Measurements from ENCODE around the gene TMEM123. TPM values are rescaled to one million over a fixed set of nuclear protein-coding genes. Genes with fewer than 3 reads are reported as not detected.

The TMEM123 gene
- total and polyA plus RNA-seq, 2 donors (not counting 1 experiment from before 2014, with no cell fraction given), result 36.7 to 422 TPM

DNA sequence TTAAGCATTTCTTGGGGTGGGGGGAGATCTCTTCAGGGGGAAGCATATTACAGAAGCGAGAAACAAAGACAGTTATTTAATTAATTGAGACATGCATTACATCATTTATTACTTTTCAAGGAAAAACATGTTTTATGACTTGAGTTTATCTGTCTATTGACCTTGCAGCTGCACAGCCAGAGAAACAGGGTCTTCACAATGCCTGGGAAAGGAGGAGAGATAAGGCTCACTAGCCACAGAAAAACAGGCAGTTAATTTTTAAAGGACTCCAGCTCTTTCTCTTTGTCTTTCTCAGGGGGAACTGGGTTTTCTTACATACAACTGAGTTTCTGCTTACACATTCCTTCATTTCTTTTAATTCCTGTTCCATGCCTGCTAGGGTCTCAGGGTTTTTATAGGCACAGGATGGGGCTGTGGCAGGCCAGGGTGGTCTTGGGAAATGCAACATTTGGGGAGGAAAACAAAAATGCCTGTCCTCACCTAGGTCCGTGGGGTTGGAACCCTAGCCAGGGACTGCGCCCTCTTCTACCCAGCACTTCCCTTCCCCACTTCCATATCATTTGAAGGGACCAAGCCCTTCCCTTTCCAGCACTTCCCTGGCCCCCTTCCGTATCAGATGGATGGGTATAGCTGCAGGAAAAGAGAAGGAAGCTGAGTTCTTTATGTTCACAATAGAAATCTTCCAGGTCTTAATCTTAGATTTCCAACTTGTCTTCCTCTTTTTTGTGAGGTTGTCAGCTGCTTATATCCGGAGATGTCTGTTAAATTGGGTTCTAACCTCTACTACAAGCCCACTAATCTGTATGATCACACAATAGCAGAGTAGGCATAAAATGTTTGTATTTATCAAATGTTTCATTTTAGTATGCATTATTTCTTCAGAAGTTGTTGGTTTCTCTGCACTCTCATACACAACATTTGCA lies 67.2 kb downstream of the TMEM123 start:
- DNase-seq (no peak), ATAC-seq (ENCODE audit: low read depth) (no peak)
- Histone ChIP-seq H4K20me1 (ENCODE audit: control insufficient read depth, insufficient read depth, low read length, poor library complexity, severe bottlenecking) (no peaks in the 10 kb centered on the region), H3K27ac (ENCODE audit: low read length in 2 of 2) (no peak overlapping the region), H3K4me3 (ENCODE audit: control extremely low read depth in 1 of 5, extremely low read depth in 1 of 5, insufficient read depth in 1 of 5, low read depth in 2 of 5, low read length in 4 of 5) (no peak overlapping the region), H2AFZ (ENCODE audit: insufficient read depth, low read depth, low read length, poor library complexity, severe bottlenecking) (no peak overlapping the region), H3K4me1 (ENCODE audit: control insufficient read depth in 2 of 2, insufficient read depth in 2 of 2, low read length in 2 of 2) (no peaks in the 10 kb centered on the region), H3K79me2 (ENCODE audit: control insufficient read depth, insufficient read depth, low read length) (no peaks in the 10 kb centered on the region), H3K9ac (ENCODE audit: low read length) (no peak overlapping the region), H3K4me2 (replicated peaks; ENCODE audit: low read depth, low read length, poor library complexity, severe bottlenecking) (no peak overlapping the region), H3K9me3 (ENCODE audit: control extremely low read depth in 1 of 3, control insufficient read depth in 2 of 3, insufficient read depth in 1 of 3, low read length in 2 of 3) (no peaks in the 10 kb centered on the region), H3K36me3 (replicated peaks in 1 of 2; ENCODE audit: control extremely low read depth in 1 of 2, control insufficient read depth in 1 of 2, extremely low read depth in 1 of 2, insufficient read depth in 2 of 2, low read length in 1 of 2) (peaks cover 5 to 8% of the 10 kb centered on the region in 2 experiments), H3K27me3 (replicated peaks in 1 of 4; ENCODE audit: control extremely low read depth in 1 of 4, control insufficient read depth in 3 of 4, insufficient read depth in 4 of 4, low read length in 3 of 4) (no peaks in the 10 kb centered on the region)
- TF ChIP-seq, protein P1, sequence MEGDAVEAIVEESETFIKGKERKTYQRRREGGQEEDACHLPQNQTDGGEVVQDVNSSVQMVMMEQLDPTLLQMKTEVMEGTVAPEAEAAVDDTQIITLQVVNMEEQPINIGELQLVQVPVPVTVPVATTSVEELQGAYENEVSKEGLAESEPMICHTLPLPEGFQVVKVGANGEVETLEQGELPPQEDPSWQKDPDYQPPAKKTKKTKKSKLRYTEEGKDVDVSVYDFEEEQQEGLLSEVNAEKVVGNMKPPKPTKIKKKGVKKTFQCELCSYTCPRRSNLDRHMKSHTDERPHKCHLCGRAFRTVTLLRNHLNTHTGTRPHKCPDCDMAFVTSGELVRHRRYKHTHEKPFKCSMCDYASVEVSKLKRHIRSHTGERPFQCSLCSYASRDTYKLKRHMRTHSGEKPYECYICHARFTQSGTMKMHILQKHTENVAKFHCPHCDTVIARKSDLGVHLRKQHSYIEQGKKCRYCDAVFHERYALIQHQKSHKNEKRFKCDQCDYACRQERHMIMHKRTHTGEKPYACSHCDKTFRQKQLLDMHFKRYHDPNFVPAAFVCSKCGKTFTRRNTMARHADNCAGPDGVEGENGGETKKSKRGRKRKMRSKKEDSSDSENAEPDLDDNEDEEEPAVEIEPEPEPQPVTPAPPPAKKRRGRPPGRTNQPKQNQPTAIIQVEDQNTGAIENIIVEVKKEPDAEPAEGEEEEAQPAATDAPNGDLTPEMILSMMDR (IDR thresholded peaks at IDR 0.05), result no peak
- no peak for TF ChIP-seq EZH2 (IDR thresholded peaks at IDR 0.05; ENCODE audit: borderline replicate concordance, insufficient read depth, low read depth, low read length, poor library complexity, severe bottlenecking)
- intact Hi-C loops (cut with micrococcal nuclease), result no loop called here
- Mint-ChIP-seq H3K4me1 (peaks cover 2% of the 10 kb centered on the region), H3K27me3 (no peaks in the 10 kb centered on the region), H3K9me3 (ENCODE audit: insufficient read depth) (no peaks in the 10 kb centered on the region), H3K27ac (no peak overlapping the region), H3K4me3 (no peak overlapping the region)
- POLR2A ChIA-PET, result no interaction called here
- CTCF ChIA-PET, result interaction anchor here (1.4 to 2.1 kb wide), 3 partner anchors 8 to 228 kb away, joined by 5 to 6 read pairs (median 6); no protein-coding TSS in a partner anchor
- WGBS (ENCODE audit: insufficient coverage), result 80% methylated on average over 1 of the region's 5 CpGs

All from B cell (primary cell).